OCI-LY7 (cell line): ENCODE data around the gene ELP4. TPM values are rescaled to one million over a fixed set of nuclear protein-coding genes. Genes with fewer than 3 reads are reported as not detected.
"Not testable (repeated sequence)": the region's sequence is repeated elsewhere in the genome, so short reads cannot be mapped to it uniquely, and the experiment has no call there.

Experiments used
- BruUV-seq: library from RNA; stranded (reverse); fragments of 400-500 nt; replicated peaks from 2 replicates; lab custom pipeline; 2021; lab: Mats Ljungman, UMichigan
- CTCF ChIA-PET: fragments of 300-600 bp; sonication (Branson Sonifier 250); formaldehyde crosslinking; loops from one replicate; lab custom pipeline; 2022; ENCODE audit warnings: antibody characterized with exemption; ENCODE audit not compliant: unreplicated experiment; lab: Charles Lee
- POLR2A ChIA-PET: fragments of 300-600 bp; sonication (Branson Sonifier 250); formaldehyde crosslinking; loops from one replicate; lab custom pipeline; 2022; ENCODE audit warnings: antibody characterized with exemption; lab: Charles Lee
- DNase-seq: peaks from one replicate; pipeline ENCODE4 v3.0.0-alpha.2; 2015; ENCODE audit warnings: low spot score
- H2AFZ ChIP-seq: fragments of 200-600 bp; sonication (generic), shearing (Covaris generic); 2 replicates; pipeline ENCODE4 v1.6.1; 2014; ENCODE audit warnings: mild to moderate bottlenecking, antibody characterized with exemption, low read length, moderate library complexity
- H3K27ac ChIP-seq: fragments of 200-600 bp; sonication (generic); 2 replicates; pipeline ENCODE4 v1.5.1; 2014; ENCODE audit warnings: mixed run types, low read depth, mild to moderate bottlenecking, moderate library complexity, low read length, inconsistent platforms; ENCODE audit not compliant: poor library complexity, severe bottlenecking
- H3K36me3 ChIP-seq: fragments of 200-600 bp; sonication (generic); 2 replicates; pipeline ENCODE4 v1.6.1; 2014; ENCODE audit warnings: mild to moderate bottlenecking, antibody characterized with exemption, low read length, moderate library complexity, mixed read lengths; ENCODE audit not compliant: insufficient read depth
- H3K4me1 ChIP-seq: fragments of 200-600 bp; sonication (generic); 2 replicates; pipeline ENCODE4 v1.5.1; 2014; ENCODE audit warnings: mild to moderate bottlenecking, low read length; ENCODE audit not compliant: insufficient read depth, poor library complexity, severe bottlenecking
- H3K4me2 ChIP-seq: fragments of 200-600 bp; sonication (generic); 2 replicates; pipeline ENCODE4 v1.6.1; 2014; ENCODE audit warnings: mild to moderate bottlenecking, low read length
- H3K4me3 ChIP-seq: fragments of 200-600 bp; sonication (generic); 2 replicates; pipeline ENCODE4 v1.5.1; 2014; ENCODE audit warnings: mild to moderate bottlenecking, low read depth, low read length; ENCODE audit not compliant: poor library complexity, severe bottlenecking
- H3K79me2 ChIP-seq: fragments of 200-600 bp; sonication (generic); 2 replicates; pipeline ENCODE4 v1.6.1; 2016; ENCODE audit warnings: low read depth, mild to moderate bottlenecking, low read length, moderate library complexity, mixed read lengths; ENCODE audit not compliant: insufficient read depth
- H3K9me2 ChIP-seq: fragments of 200-600 bp; sonication (generic); 2 replicates; pipeline ENCODE4 v1.6.1; 2016; ENCODE audit warnings: mild to moderate bottlenecking, low read length, mixed read lengths; ENCODE audit not compliant: insufficient read depth
- H3K9me3 ChIP-seq: fragments of 200-600 bp; sonication (generic); 2 replicates; pipeline ENCODE4 v1.6.1; 2014; ENCODE audit warnings: mild to moderate bottlenecking, mixed run types, low read length, mixed read lengths
- H4K20me1 ChIP-seq: fragments of 200-600 bp; sonication (generic); 2 replicates; pipeline ENCODE4 v1.6.1; 2014; ENCODE audit warnings: mild to moderate bottlenecking, antibody characterized with exemption, low read length, moderate library complexity, mixed read lengths; ENCODE audit not compliant: insufficient read depth
- CTCF ChIP-seq: fragments of 200-600 bp; sonication (generic); conservative IDR thresholded peaks from 2 replicates; pipeline ENCODE4 v1.5.1; 2014; ENCODE audit warnings: mild to moderate bottlenecking, antibody characterized with exemption, low read length, moderate library complexity, mixed read lengths
- EZH2phosphoT487 ChIP-seq: fragments of 200-600 bp; sonication (generic); IDR thresholded peaks from 2 replicates; pipeline ENCODE4 v1.6.1; 2018; ENCODE audit warnings: low read depth, borderline replicate concordance, mild to moderate bottlenecking, mixed run types, antibody characterized with exemption, low read length, moderate library complexity, mixed read lengths
- intact Hi-C: fragments of 100-400 bp; cut with micrococcal nuclease; formaldehyde crosslinking; loops from one replicate; pipeline ENCODE4 v1.10.0; 2022; ENCODE audit not compliant: unreplicated experiment
- total RNA-seq, 2 experiments: library from RNA; depleted of rRNA in 1 of 2; stranded (reverse); fragments of >200 nt in 1 of 2; shearing (Covaris generic) in 1 of 2; gene quantifications; 2 replicates each; pipeline ENCODE4 v1.2.3, GENCODE V29; 2014 to 2022

ELP4 gene
- total RNA-seq, 2 experiments from 2014 or later, result 27.6 to 32.7 TPM

- H2AFZ ChIP-seq, result no peak overlapping the region
- H3K4me2 ChIP-seq, result no peak overlapping the region
- no peaks in the 10 kb centered on the region for H3K4me1 ChIP-seq
- H3K79me2 ChIP-seq, result no peaks in the 10 kb centered on the region
- H3K4me3 ChIP-seq, result no peak overlapping the region
- ChIA-PET CTCF (no interaction called here), POLR2A (interaction anchor here (1.6 kb wide), 2 partner anchors 18 to 28 kb away, joined by 3 to 8 read pairs; no protein-coding TSS in a partner anchor)
- no peak for DNase-seq
- no peaks in the 10 kb centered on the region for H3K9me3 ChIP-seq
- no TSS peak for BruUV-seq
- no peaks in the 10 kb centered on the region for H3K36me3 ChIP-seq
- intact Hi-C loops, result no loop called here
- no peak overlapping the region for H3K27ac ChIP-seq
- no peaks in the 10 kb centered on the region for H3K9me2 ChIP-seq
- no peaks in the 10 kb centered on the region for H4K20me1 ChIP-seq
- TF ChIP-seq CTCF, result no peak
- no peak for TF ChIP-seq EZH2phosphoT487
Observed at GRCh38 chr11:31690041-31690440, 180.5 kb downstream of the ELP4 start.

GRCh38 chr11:31690516-31690915, 180.9 kb downstream of the ELP4 start:
- no peak overlapping the region for H3K4me2 ChIP-seq
- DNase-seq, result no peak
- no peak overlapping the region for H3K27ac ChIP-seq
- CTCF ChIA-PET, result no interaction called here
- intact Hi-C loops, result no loop called here
- H3K4me3 ChIP-seq, result no peak overlapping the region
- BruUV-seq, result no TSS peak
- no peaks in the 10 kb centered on the region for H3K9me3 ChIP-seq
- POLR2A ChIA-PET, result interaction anchor here (0.6 to 1.6 kb wide), 5 partner anchors 19 to 254 kb away, joined by 3 to 8 read pairs (median 4); no protein-coding TSS in a partner anchor
- H3K4me1 ChIP-seq, result no peaks in the 10 kb centered on the region
- no peaks in the 10 kb centered on the region for H3K79me2 ChIP-seq
- no peaks in the 10 kb centered on the region for H3K36me3 ChIP-seq
- H2AFZ ChIP-seq, result no peak overlapping the region
- TF ChIP-seq CTCF (no peak), EZH2phosphoT487 (no peak)
- H4K20me1 ChIP-seq, result no peaks in the 10 kb centered on the region
- no peaks in the 10 kb centered on the region for H3K9me2 ChIP-seq

GRCh38 chr11:31692466-31692865, 182.9 kb downstream of the ELP4 start:
- Histone ChIP-seq H3K36me3 (no peaks in the 10 kb centered on the region), H4K20me1 (no peaks in the 10 kb centered on the region), H3K4me2 (no peak overlapping the region), H2AFZ (no peak overlapping the region), H3K9me3 (no peaks in the 10 kb centered on the region), H3K4me3 (no peak overlapping the region), H3K4me1 (no peaks in the 10 kb centered on the region), H3K79me2 (no peaks in the 10 kb centered on the region), H3K9me2 (no peaks in the 10 kb centered on the region), H3K27ac (no peak overlapping the region)
- DNase-seq, result no peak
- no TSS peak for BruUV-seq
- ChIA-PET CTCF (no interaction called here), POLR2A (interaction anchor here (0.9 to 1.2 kb wide), 2 partner anchors 10 kb away, joined by 3 to 4 read pairs; no protein-coding TSS in a partner anchor)
- TF ChIP-seq EZH2phosphoT487 (no peak), CTCF (no peak)
- intact Hi-C loops, result no loop called here

- intact Hi-C loops, H2AFZ ChIP-seq, CTCF ChIA-PET, H3K4me1 ChIP-seq, H4K20me1 ChIP-seq, H3K4me2 ChIP-seq, DNase-seq, H3K36me3 ChIP-seq, BruUV-seq, H3K79me2 ChIP-seq, H3K4me3 ChIP-seq, H3K9me2 ChIP-seq, H3K9me3 ChIP-seq, H3K27ac ChIP-seq: not testable (repeated sequence)
- POLR2A ChIA-PET, result interaction anchor here (0.6 kb wide), 1 partner anchor 185 kb away, joined by 3 read pairs; no protein-coding TSS in a partner anchor
Observed at GRCh38 chr11:31697049-31697448, 187.5 kb downstream of the ELP4 start.
